Neural crest cell (in vitro differentiated cells): Measurements from ENCODE around the gene FGD3. TPM values are rescaled to one million over a fixed set of nuclear protein-coding genes. Genes with fewer than 3 reads are reported as not detected.

Source experiments
- DNase-seq: peaks from one replicate; pipeline ENCODE4 v3.0.0; 2021; ENCODE audit warnings: low read depth, mixed read lengths, low spot score
- H3K27ac Mint-ChIP-seq: one replicate; pipeline ENCODE4 v1.8.0; 2021; ENCODE audit warnings: mild to moderate bottlenecking, mixed read lengths; ENCODE audit not compliant: unreplicated experiment
- H3K27me3 Mint-ChIP-seq: 2 replicates; pipeline ENCODE4 v1.8.0; 2021; ENCODE audit warnings: low read depth, mild to moderate bottlenecking, mixed read lengths
- H3K36me3 Mint-ChIP-seq: 2 replicates; pipeline ENCODE4 v1.8.0; 2021; ENCODE audit warnings: low read depth, mild to moderate bottlenecking, mixed read lengths
- H3K4me1 Mint-ChIP-seq: 2 replicates; pipeline ENCODE4 v1.8.0; 2021; ENCODE audit warnings: mixed read lengths
- H3K4me3 Mint-ChIP-seq: one replicate; pipeline ENCODE4 v1.8.0; 2021; ENCODE audit warnings: mild to moderate bottlenecking, mixed read lengths
- H3K9me3 Mint-ChIP-seq: 2 replicates; pipeline ENCODE4 v1.8.0; 2021; ENCODE audit warnings: mixed read lengths
- total RNA-seq: library from RNA; stranded (reverse); gene quantifications from 2 replicates; pipeline ENCODE4 v1.2.1, GENCODE V29; 2021
- TF ChIP-seq, protein P1 (sequence below): fragments of 200-600 bp; sonication (generic); conservative IDR thresholded peaks from 2 replicates; pipeline ENCODE4 v1.5.0; 2021; ENCODE audit warnings: antibody characterized with exemption, mild to moderate bottlenecking

The FGD3 gene
- total RNA-seq, 1 donor from 2014 or later: 4.1 TPM

DNA sequence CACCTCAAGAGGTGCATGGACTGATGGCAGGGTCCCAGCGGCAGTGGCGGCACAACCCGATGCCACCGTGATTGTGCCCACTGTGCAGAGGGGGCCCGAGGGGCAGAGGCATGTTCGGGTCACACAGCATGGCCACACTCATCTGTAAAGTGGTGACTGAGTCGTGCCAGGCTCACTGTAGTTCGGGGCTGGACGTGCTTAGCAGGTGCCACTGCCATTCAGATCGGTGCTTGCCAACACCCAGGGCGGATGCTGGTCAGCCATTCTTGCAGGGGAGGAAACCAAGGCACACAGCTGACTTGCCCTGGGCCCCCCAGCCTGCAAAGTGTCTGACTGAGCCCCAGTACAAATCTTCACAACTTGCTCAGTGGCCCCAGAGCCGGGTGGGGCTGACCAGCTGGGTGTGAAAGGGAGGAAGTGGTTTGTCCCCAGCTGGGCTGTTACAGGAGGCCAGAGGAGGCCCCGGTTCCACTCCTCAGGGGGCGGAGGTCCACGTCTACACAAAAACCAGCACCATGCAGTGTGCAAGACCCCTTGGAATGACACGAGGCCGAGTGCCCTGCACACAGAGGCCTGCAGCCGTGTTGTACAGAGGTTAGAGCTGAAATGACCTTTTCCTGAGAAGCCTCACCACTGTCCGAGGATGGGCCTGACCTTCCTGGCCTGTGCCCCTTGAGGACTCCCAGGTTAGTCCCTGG is 17.9 kb downstream of the FGD3 start:
- Mint-ChIP-seq H3K4me3 (no peak overlapping the region), H3K27me3 (no peaks in the 10 kb centered on the region), H3K27ac (no peak overlapping the region), H3K36me3 (no peaks in the 10 kb centered on the region), H3K9me3 (no peaks in the 10 kb centered on the region), H3K4me1 (peaks cover 35% of the 10 kb centered on the region)
- TF ChIP-seq, protein P1, sequence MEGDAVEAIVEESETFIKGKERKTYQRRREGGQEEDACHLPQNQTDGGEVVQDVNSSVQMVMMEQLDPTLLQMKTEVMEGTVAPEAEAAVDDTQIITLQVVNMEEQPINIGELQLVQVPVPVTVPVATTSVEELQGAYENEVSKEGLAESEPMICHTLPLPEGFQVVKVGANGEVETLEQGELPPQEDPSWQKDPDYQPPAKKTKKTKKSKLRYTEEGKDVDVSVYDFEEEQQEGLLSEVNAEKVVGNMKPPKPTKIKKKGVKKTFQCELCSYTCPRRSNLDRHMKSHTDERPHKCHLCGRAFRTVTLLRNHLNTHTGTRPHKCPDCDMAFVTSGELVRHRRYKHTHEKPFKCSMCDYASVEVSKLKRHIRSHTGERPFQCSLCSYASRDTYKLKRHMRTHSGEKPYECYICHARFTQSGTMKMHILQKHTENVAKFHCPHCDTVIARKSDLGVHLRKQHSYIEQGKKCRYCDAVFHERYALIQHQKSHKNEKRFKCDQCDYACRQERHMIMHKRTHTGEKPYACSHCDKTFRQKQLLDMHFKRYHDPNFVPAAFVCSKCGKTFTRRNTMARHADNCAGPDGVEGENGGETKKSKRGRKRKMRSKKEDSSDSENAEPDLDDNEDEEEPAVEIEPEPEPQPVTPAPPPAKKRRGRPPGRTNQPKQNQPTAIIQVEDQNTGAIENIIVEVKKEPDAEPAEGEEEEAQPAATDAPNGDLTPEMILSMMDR: no peak
- DNase-seq: no peak

- no peak overlapping the region for H3K4me3 Mint-ChIP-seq
- no peak for DNase-seq
- H3K36me3 Mint-ChIP-seq: no peaks in the 10 kb centered on the region
- no peaks in the 10 kb centered on the region for H3K27me3 Mint-ChIP-seq
- TF ChIP-seq, protein P1: no peak
- peaks cover 42% of the 10 kb centered on the region for H3K4me1 Mint-ChIP-seq
- no peaks in the 10 kb centered on the region for H3K9me3 Mint-ChIP-seq
- H3K27ac Mint-ChIP-seq: peak overlapping the region; percentile 35
Observed at GRCh38 chr9:92965759-92966517, 18.6 kb downstream of the FGD3 start.

DNA sequence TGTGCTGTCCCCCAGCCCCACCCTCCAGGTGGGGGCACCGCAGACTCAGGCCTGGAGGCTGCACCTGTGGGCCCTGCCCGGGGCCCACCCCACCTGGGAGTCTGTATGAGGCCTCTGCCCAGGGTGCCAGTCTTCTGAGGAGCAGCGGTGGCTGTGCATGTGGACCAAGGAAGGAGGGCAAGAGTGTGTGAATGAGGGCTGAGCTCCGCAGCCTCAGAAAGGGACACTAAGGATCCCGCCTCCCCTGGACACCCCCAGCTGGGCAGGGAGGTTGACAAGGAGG is 19.1 kb downstream of the FGD3 start:
- Mint-ChIP-seq H3K9me3 (no peaks in the 10 kb centered on the region), H3K4me3 (no peak overlapping the region), H3K36me3 (no peaks in the 10 kb centered on the region), H3K27me3 (no peaks in the 10 kb centered on the region), H3K4me1 (peaks cover 46% of the 10 kb centered on the region), H3K27ac (no peak overlapping the region)
- TF ChIP-seq, protein P1: no peak
- DNase-seq: no peak

- DNase-seq: no peak
- peaks cover 46% of the 10 kb centered on the region for H3K4me1 Mint-ChIP-seq
- peak overlapping the region; percentile 43 for H3K27ac Mint-ChIP-seq
- H3K4me3 Mint-ChIP-seq: no peak overlapping the region
- TF ChIP-seq, protein P1: no peak
- no peaks in the 10 kb centered on the region for H3K27me3 Mint-ChIP-seq
- no peaks in the 10 kb centered on the region for H3K36me3 Mint-ChIP-seq
- H3K9me3 Mint-ChIP-seq: no peaks in the 10 kb centered on the region
Observed at GRCh38 chr9:92968081-92968480, 20.8 kb downstream of the FGD3 start.

GRCh38 chr9:92969516-92970466 is 22.5 kb downstream of the FGD3 start:
- Mint-ChIP-seq H3K4me1 (peaks cover 37% of the 10 kb centered on the region), H3K36me3 (no peaks in the 10 kb centered on the region), H3K27me3 (no peaks in the 10 kb centered on the region), H3K9me3 (no peaks in the 10 kb centered on the region), H3K4me3 (peak overlapping the region; percentile 6), H3K27ac (peak overlapping the region; percentile 74)
- no peak for DNase-seq
- TF ChIP-seq, protein P1: no peak
